TTC549 (cell line): ENCODE measurements around the gene CACNB2.
"Not testable (repeated sequence)": the region's sequence is repeated elsewhere in the genome, so short reads cannot be mapped to it uniquely, and the experiment has no call there.

Source experiments
- FAIRE-seq: peaks from 2 replicates; lab custom pipeline; 2012; peaks lifted over from hg19 to GRCh38; lab: Jason Lieb, UNC

CACNB2 gene

GRCh38 chr10:18571780-18572179, 431.6 kb downstream of the CACNB2 start:
- FAIRE-seq, result no peak

GRCh38 chr10:18572959-18573561, 432.8 kb downstream of the CACNB2 start:
- FAIRE-seq, result no peak

DNA sequence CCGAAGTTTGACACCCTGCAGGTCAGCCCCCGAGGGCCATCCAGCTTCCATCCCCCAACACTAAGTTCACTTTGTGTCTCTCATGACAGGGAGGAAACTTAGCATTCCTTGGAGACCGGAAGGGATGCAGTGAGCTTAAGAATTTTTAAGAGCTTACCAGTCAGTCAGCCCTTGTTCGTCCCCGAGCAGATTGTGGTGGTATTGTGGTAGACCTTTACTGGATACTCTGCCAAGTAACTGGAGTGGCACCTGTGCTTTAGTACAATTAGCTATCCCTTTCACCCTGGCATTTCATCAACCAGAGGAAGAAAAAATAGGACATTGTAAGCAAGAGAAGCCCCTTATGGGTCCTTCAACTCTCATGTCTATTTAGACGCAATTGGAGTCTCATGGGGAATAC, 436.4 kb downstream of the CACNB2 start:
- FAIRE-seq, result no peak

DNA sequence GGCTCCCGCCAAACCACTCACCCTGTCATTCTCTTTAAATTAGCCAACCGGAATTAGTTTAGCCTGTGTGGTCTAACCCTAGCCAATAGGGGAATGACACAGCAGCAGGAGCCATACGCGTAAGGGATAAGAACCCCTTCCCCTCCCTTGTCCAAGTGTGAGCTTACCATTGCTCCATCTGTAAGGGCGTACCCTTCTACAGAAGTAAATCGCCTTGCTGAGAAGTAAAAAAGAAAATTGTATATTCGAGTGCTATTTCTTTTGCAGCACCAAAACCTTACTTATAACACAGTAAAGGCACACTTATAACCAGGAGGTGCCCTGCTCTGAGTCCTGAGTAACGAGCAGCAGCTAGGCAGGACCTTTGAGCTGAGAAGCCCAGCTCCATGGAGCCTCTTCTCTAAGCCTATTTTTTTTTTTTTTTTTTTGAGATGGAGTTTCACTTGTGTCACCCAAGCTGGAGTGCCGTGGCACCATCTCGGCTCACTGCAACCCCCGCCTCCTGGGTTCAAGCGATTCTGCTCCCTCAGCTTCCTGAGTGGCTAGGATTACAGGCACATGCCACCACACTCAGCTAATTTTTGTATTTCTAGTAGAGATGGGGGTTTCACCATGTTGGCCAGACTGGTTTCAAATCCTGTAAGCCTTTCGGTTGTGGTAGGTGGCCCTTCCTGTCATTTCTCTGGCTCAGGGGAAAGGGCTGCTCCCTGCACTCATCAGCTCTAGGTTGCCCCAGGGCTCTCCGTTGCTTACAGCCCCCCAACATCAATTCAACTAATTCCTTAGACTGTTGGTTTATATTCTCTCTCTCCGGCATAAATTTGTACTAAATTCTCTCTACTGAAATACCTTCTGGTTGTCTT, 437.8 kb downstream of the CACNB2 start:
- FAIRE-seq, result no peak

DNA sequence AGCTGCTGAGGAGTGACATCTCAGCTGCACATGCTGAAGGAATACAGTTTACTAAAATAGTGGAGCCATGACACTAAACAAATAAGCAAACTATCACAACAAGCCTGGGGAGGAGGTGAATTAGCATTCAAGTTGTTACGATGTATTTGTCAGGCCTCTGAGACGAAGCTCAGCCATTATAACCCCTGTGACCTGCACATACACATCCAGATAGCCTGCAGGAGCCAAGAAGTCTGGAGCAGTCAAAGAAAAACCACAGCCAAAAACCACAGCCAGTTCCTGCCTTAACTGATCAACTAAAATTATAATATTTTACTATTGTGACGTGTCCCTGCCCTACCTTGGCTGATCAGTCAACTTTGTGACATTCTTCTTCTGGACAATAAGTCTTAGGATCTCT, 442.6 kb downstream of the CACNB2 start:
- no peak for FAIRE-seq

DNA sequence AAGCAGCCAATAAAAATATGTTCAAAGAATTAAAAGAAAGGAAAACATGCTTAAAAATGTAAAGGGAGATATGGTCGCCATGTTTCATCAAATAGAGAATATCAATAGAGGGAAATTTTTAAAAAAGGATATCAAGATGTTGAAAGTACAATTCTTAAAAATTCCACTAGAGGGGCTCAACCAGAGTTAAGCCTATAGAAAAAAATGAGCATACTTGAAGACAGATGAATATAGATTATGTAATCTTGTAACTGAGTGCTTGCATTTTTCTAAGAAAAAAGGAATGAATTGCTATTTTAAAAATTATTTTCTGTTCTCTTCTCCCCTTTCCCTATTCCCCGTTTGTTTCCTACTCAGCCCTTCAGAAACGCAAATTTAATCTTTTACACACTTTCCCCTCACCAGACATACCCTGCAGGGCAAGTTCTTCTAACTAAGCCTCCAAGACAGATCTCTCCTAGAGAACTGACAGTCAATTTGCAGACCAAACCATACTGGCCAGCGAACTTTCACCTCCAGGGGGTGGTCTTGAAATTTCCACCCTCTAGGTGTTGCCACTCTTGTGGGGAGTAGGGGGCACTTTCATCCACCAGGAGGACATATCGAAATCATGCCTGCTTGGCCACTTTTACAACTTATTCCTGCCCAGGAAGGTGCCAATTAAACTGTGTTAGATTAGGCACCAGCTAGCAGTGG, 443.5 kb downstream of the CACNB2 start:
- FAIRE-seq, result no peak

GRCh38 chr10:18586637-18587036, 446.4 kb downstream of the CACNB2 start:
- not testable (repeated sequence) for FAIRE-seq

DNA sequence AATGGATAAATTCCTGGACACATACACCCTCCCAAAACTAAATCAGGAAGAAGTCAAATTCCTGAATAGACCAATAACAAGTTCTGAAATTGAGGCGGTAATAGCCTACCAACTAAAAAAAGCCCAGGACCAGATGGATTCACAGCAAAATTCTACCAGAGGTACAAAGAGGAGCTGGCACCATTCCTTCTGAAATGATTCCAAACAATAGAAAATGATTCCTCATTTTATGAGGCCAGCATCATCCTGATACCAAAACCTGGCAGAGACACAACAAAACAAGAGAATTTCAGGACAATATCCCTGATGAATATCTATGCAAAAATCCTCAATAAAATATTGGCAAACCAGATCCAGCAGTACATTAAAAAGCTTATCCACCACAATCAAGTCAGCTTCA, 450.9 kb downstream of the CACNB2 start:
- FAIRE-seq, result not testable (repeated sequence)
